AML-193 (cell line): ENCODE data around the gene PRSS48.
"Not testable (repeated sequence)": the region's sequence is repeated elsewhere in the genome, so short reads cannot be mapped to it uniquely, and the experiment has no call there.

Source experiments
- DNase-seq, 2 experiments: peaks; one replicate each; lab custom pipeline; 2025; lab: John Stamatoyannopoulos, UW

Gene PRSS48

GRCh38 chr4:151260526-151260925, 16.4 kb upstream of the PRSS48 start:
- DNase-seq: no peak

GRCh38 chr4:151263455-151263854, 13.5 kb upstream of the PRSS48 start:
- no peak for DNase-seq

GRCh38 chr4:151266497-151266896, 10.5 kb upstream of the PRSS48 start:
- DNase-seq: no peak

GRCh38 chr4:151267104-151267503, 9.9 kb upstream of the PRSS48 start:
- DNase-seq: no peak

- DNase-seq: no peak
Observed at GRCh38 chr4:151267822-151268535, 9.0 kb upstream of the PRSS48 start.

GRCh38 chr4:151268905-151269304, 8.1 kb upstream of the PRSS48 start:
- not testable (repeated sequence) for DNase-seq

- no peak for DNase-seq
Observed at GRCh38 chr4:151284534-151285245, 7.7 kb downstream of the PRSS48 start.

- DNase-seq: no peak
Observed at GRCh38 chr4:151287409-151287808, 10.4 kb downstream of the PRSS48 start.

- no peak for DNase-seq
Observed at GRCh38 chr4:151291485-151291884, 14.5 kb downstream of the PRSS48 start.

- no peak for DNase-seq
Observed at GRCh38 chr4:151292038-151292437, 15.1 kb downstream of the PRSS48 start.

- DNase-seq: no peak
Observed at GRCh38 chr4:151294833-151295496, 18.0 kb downstream of the PRSS48 start.

GRCh38 chr4:151296227-151296626, 19.3 kb downstream of the PRSS48 start:
- DNase-seq: no peak

- DNase-seq: no peak
Observed at GRCh38 chr4:151297170-151297569, 20.2 kb downstream of the PRSS48 start.

- DNase-seq: no peak
Observed at GRCh38 chr4:151302432-151302831, 25.5 kb downstream of the PRSS48 start.

- DNase-seq: no peak
Observed at GRCh38 chr4:151304226-151304625, 27.3 kb downstream of the PRSS48 start.

GRCh38 chr4:151304755-151305154, 27.8 kb downstream of the PRSS48 start:
- no peak for DNase-seq

GRCh38 chr4:151310124-151310728, 33.3 kb downstream of the PRSS48 start:
- DNase-seq: no peak

- DNase-seq: no peak
Observed at GRCh38 chr4:151313306-151314009, 36.5 kb downstream of the PRSS48 start.

- no peak for DNase-seq
Observed at GRCh38 chr4:151314010-151314355, 37.0 kb downstream of the PRSS48 start.

GRCh38 chr4:151314479-151314878, 37.5 kb downstream of the PRSS48 start:
- DNase-seq: no peak

- DNase-seq: no peak
Observed at GRCh38 chr4:151315212-151315886, 38.4 kb downstream of the PRSS48 start.

GRCh38 chr4:151316645-151317044, 39.7 kb downstream of the PRSS48 start:
- no peak for DNase-seq
